Measurements from ENCODE around the gene PKN1.

DNA sequence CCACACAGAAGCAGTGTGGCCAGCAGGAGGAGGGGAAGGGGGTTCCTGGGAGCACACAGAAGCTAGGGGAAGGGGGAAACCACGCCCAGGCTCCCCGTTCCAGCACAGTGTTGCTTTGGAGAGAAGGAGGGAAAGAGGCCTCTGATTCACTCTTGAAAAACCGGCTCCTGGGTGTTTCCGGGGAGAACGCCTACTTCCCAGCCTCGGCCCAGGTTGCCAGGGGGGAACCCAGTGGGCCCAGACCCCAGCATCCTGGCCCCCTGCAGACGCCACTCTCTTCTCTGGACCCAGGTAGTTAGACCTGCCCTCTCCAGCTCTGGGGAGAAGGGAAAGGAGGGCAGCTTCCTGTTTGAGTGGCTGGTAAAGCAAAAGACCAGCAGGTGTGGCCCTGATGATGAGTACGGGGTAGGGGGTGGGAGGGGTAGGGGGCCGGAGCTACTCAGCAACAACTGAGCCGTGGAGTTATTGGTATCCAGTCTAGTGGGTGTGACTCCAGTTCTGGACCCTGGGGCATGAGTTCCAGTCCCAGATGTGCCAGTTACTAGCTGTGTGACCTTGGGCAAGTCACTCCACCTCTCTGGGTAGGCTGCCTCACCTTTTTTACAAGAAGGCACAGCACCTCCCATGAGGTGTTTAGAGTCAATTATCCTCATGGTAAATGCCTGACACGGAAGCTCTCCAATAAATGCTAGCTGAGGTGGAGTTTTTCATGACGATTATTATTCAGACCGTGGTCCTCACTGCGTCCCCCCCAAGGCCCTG, 62.0 kb downstream of the PKN1 start:
- TF ChIP-seq, protein P1, sequence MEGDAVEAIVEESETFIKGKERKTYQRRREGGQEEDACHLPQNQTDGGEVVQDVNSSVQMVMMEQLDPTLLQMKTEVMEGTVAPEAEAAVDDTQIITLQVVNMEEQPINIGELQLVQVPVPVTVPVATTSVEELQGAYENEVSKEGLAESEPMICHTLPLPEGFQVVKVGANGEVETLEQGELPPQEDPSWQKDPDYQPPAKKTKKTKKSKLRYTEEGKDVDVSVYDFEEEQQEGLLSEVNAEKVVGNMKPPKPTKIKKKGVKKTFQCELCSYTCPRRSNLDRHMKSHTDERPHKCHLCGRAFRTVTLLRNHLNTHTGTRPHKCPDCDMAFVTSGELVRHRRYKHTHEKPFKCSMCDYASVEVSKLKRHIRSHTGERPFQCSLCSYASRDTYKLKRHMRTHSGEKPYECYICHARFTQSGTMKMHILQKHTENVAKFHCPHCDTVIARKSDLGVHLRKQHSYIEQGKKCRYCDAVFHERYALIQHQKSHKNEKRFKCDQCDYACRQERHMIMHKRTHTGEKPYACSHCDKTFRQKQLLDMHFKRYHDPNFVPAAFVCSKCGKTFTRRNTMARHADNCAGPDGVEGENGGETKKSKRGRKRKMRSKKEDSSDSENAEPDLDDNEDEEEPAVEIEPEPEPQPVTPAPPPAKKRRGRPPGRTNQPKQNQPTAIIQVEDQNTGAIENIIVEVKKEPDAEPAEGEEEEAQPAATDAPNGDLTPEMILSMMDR (IDR thresholded peaks at IDR 0.05): no peak
- no peak for TF ChIP-seq EZH2 (IDR thresholded peaks at IDR 0.05; ENCODE audit: borderline replicate concordance, insufficient read depth, low read depth, low read length, poor library complexity, severe bottlenecking)

Measured in B cell (primary cell).